ENCODE measurements around the gene TSPAN9. TPM values are rescaled to one million over a fixed set of nuclear protein-coding genes. Genes with fewer than 3 reads are reported as not detected.

The TSPAN9 gene
- total RNA-seq, 1 donor from 2014 or later, result 7.8 TPM

DNA sequence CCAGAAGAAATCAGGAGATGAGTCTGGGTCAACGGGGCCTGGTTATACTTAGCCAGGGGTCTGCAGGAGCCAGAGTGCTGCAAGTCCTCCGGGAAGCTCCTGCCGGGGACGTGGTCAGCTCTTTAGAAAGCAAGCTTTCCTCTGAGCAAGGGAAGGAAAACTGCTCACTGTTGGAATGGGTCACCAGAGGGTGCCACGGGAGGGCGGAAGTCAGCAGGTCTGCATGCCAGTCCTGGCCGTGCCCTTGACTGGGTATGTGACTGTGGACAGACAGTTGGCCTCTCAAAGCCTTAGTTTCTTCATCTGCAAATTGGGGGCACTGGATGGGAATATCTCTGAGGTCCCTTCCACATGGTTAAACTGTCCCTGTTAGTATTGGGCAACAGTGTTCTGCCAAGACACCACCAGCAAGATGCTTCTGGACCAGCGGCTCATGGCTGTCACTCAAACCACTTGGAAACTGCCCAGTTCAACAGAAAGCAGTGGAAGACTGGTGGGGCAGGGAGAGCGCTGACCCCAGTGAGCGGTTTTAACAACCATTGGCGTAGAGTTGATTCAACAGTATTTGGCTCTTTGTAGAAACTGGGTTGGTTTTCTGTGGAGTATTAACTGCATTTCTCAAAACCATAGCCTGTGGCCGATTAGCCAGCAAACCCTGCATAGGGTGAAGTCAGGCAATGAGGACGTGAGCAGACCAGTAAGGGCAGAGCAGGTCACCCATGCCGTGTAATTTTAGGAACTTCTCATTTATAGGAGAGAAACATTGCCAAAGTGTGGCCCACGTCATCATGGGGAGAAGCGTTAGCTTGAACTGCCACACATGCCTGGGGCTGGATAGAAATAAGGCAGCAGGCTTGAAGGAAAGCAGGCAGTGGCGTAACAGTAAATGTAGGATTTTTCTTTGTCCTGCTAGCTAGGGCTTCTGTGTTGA lies 249.9 kb downstream of the TSPAN9 start:
- no peaks in the 10 kb centered on the region for H3K36me3 ChIP-seq
- Mint-ChIP-seq H3K36me3 (no peaks in the 10 kb centered on the region), H3K27me3 (ENCODE audit: insufficient read depth, low read depth) (peaks cover 13% of the 10 kb centered on the region), H3K27ac (peak overlapping the region; percentile 30), H3K4me3 (no peak overlapping the region), H3K4me1 (peaks cover 6% of the 10 kb centered on the region), H3K9me3 (no peaks in the 10 kb centered on the region)
- H3K27ac ChIP-seq, result no peak overlapping the region
- H3K4me1 ChIP-seq, result peaks cover 13% of the 10 kb centered on the region
- no peak overlapping the region for H3K4me3 ChIP-seq
- H4K20me1 ChIP-seq (ENCODE audit: low read depth), result no peaks in the 10 kb centered on the region
- no peak overlapping the region for H3K9ac ChIP-seq
- no peaks in the 10 kb centered on the region for H3F3A ChIP-seq (ENCODE audit: low read depth)
- no peaks in the 10 kb centered on the region for H3K79me2 ChIP-seq (ENCODE audit: low read depth)
- TF ChIP-seq, protein P1, sequence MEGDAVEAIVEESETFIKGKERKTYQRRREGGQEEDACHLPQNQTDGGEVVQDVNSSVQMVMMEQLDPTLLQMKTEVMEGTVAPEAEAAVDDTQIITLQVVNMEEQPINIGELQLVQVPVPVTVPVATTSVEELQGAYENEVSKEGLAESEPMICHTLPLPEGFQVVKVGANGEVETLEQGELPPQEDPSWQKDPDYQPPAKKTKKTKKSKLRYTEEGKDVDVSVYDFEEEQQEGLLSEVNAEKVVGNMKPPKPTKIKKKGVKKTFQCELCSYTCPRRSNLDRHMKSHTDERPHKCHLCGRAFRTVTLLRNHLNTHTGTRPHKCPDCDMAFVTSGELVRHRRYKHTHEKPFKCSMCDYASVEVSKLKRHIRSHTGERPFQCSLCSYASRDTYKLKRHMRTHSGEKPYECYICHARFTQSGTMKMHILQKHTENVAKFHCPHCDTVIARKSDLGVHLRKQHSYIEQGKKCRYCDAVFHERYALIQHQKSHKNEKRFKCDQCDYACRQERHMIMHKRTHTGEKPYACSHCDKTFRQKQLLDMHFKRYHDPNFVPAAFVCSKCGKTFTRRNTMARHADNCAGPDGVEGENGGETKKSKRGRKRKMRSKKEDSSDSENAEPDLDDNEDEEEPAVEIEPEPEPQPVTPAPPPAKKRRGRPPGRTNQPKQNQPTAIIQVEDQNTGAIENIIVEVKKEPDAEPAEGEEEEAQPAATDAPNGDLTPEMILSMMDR (IDR thresholded peaks at IDR 0.05), result no peak
- TF ChIP-seq EZH2 (IDR thresholded peaks at IDR 0.05) (no peak), EZH2phosphoT487 (IDR thresholded peaks at IDR 0.05) (no peak)
- no peak overlapping the region for H2AFZ ChIP-seq (replicated peaks)
- no peak for DNase-seq (ENCODE audit: low spot score)
- H3K4me2 ChIP-seq, result no peak overlapping the region
- H3K9me3 ChIP-seq (ENCODE audit: low read depth), result no peaks in the 10 kb centered on the region
- H3K27me3 ChIP-seq, result no peaks in the 10 kb centered on the region

DNA sequence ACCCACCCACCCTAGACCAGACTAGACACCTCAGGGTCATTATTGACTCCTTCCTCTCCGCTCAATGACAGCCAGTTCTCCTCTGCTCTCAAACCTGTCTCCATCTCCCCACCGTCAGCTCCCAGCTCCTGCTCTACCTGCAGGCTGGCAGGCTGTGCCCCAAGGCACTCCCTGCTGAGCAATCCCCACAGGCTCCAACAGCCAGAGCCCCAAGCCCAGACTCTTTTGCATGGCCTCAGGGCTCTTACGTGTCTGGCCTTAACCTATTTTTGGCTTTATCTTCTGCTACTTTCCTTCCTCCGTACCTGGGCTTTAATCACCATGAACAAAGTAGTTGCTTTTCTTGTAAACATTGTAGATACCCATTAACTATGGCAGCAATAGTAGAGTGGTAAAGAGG lies 250.9 kb downstream of the TSPAN9 start:
- Histone ChIP-seq H3F3A (ENCODE audit: low read depth) (no peaks in the 10 kb centered on the region), H4K20me1 (ENCODE audit: low read depth) (no peaks in the 10 kb centered on the region), H2AFZ (replicated peaks) (no peak overlapping the region), H3K9ac (no peak overlapping the region), H3K36me3 (no peaks in the 10 kb centered on the region), H3K4me3 (no peak overlapping the region), H3K9me3 (ENCODE audit: low read depth) (no peaks in the 10 kb centered on the region), H3K79me2 (ENCODE audit: low read depth) (no peaks in the 10 kb centered on the region), H3K4me2 (no peak overlapping the region), H3K27ac (no peak overlapping the region), H3K27me3 (no peaks in the 10 kb centered on the region), H3K4me1 (peaks cover 13% of the 10 kb centered on the region)
- peaks cover 6% of the 10 kb centered on the region for H3K4me1 Mint-ChIP-seq
- no peaks in the 10 kb centered on the region for H3K9me3 Mint-ChIP-seq
- H3K36me3 Mint-ChIP-seq, result no peaks in the 10 kb centered on the region
- H3K4me3 Mint-ChIP-seq, result no peak overlapping the region
- H3K27me3 Mint-ChIP-seq (ENCODE audit: insufficient read depth, low read depth), result peaks cover 14% of the 10 kb centered on the region
- TF ChIP-seq EZH2phosphoT487 (IDR thresholded peaks at IDR 0.05), result no peak
- no peak for TF ChIP-seq EZH2 (IDR thresholded peaks at IDR 0.05)
- TF ChIP-seq, protein P1 (IDR thresholded peaks at IDR 0.05), result no peak
- DNase-seq (ENCODE audit: low spot score), result no peak
- no peak overlapping the region for H3K27ac Mint-ChIP-seq

DNA sequence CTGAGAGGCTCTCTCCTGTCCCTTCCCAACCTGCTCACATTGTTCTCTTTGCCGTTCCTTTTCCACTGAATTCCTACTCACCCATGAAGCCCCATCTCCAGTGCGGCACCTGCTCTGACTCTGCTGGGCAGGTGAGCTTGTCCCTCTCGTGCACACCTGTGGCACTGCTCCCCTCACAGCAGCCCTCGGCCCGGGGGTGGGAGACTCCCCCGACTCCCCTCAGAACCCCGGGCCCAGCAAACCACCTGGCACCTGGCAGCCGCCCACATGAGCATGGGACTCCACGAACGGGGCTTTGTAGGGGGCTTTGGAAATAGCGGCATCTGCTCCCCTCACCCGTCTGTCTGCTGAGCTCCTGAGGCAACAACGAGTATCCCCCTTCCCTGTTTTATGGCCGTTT lies 251.4 kb downstream of the TSPAN9 start:
- no peak for DNase-seq (ENCODE audit: low spot score)

More for the DNA sequence above, 251.4 kb downstream of the TSPAN9 start:
- no peaks in the 10 kb centered on the region for H3K79me2 ChIP-seq (ENCODE audit: low read depth)
- no peak overlapping the region for H3K4me2 ChIP-seq
- H2AFZ ChIP-seq (replicated peaks), result no peak overlapping the region
- Mint-ChIP-seq H3K27ac (no peak overlapping the region), H3K4me3 (no peak overlapping the region), H3K9me3 (no peaks in the 10 kb centered on the region), H3K36me3 (no peaks in the 10 kb centered on the region), H3K4me1 (peaks cover 11% of the 10 kb centered on the region), H3K27me3 (ENCODE audit: insufficient read depth, low read depth) (peaks cover 14% of the 10 kb centered on the region)
- H3F3A ChIP-seq (ENCODE audit: low read depth), result no peaks in the 10 kb centered on the region
- no peak overlapping the region for H3K4me3 ChIP-seq
- TF ChIP-seq EZH2phosphoT487 (IDR thresholded peaks at IDR 0.05), result no peak
- no peak for TF ChIP-seq EZH2 (IDR thresholded peaks at IDR 0.05)
- TF ChIP-seq, protein P1 (IDR thresholded peaks at IDR 0.05), result no peak
- no peak overlapping the region for H3K27ac ChIP-seq
- H3K4me1 ChIP-seq, result peaks cover 18% of the 10 kb centered on the region
- no peaks in the 10 kb centered on the region for H3K27me3 ChIP-seq
- no peaks in the 10 kb centered on the region for H4K20me1 ChIP-seq (ENCODE audit: low read depth)
- H3K9ac ChIP-seq, result no peak overlapping the region
- no peaks in the 10 kb centered on the region for H3K9me3 ChIP-seq (ENCODE audit: low read depth)
- no peaks in the 10 kb centered on the region for H3K36me3 ChIP-seq
